ENCODE measurements around the gene TCHP.

- no peak for TF ChIP-seq SNAI2 (CRISPR knock-in tag; IDR thresholded peaks at IDR 0.05)
- TF ChIP-seq TOX (CRISPR knock-in tag; IDR thresholded peaks at IDR 0.05; ENCODE audit: borderline replicate concordance): no peak
- TF ChIP-seq BACH2 (CRISPR knock-in tag; IDR thresholded peaks at IDR 0.05; ENCODE audit: borderline replicate concordance): no peak
- no peak for TF ChIP-seq PATZ1 (CRISPR knock-in tag; IDR thresholded peaks at IDR 0.05; ENCODE audit: borderline replicate concordance)
- TF ChIP-seq RARB (CRISPR knock-in tag; IDR thresholded peaks at IDR 0.05): no peak
- TF ChIP-seq CSRNP3 (CRISPR knock-in tag; IDR thresholded peaks at IDR 0.05): no peak
- TF ChIP-seq POU6F1 (CRISPR knock-in tag; IDR thresholded peaks at IDR 0.05; ENCODE audit: borderline replicate concordance, low read depth): no peak
- TF ChIP-seq CSDC2 (CRISPR knock-in tag; IDR thresholded peaks at IDR 0.05): no peak
Measured at GRCh38 chr12:109920261-109920780, 20.2 kb downstream of the TCHP start.

Measured in SK-N-SH treated with all-trans-retinoic acid at 6 μM for 48 hours (cell line).